K562 (cell line): ENCODE measurements around the gene TACSTD2. TPM values are rescaled to one million over a fixed set of nuclear protein-coding genes. Genes with fewer than 3 reads are reported as not detected.

ENCODE experiments used
- ADNP ChIP-seq: fragments of 200-800 bp; sonication (Bioruptor generic); IDR thresholded peaks from 2 replicates; pipeline ENCODE4 v1.6.1; 2016; ENCODE audit warnings: missing genetic modification characterization, missing compliant biosample characterization
- BRD4 ChIP-seq: fragments of 200-600 bp; sonication (generic); IDR thresholded peaks from 2 replicates; pipeline ENCODE4 v1.6.1; 2017; ENCODE audit warnings: inconsistent platforms
- DIDO1 ChIP-seq: fragments of 450-650 bp; IDR thresholded peaks from 2 replicates; pipeline ENCODE4 v1.6.1; 2016; ENCODE audit warnings: low read depth, missing biosample characterization, missing genetic modification characterization
- DMBX1 ChIP-seq: fragments of 250-450 bp; sonication (Bioruptor Pico); IDR thresholded peaks from 2 replicates; pipeline ENCODE4 v1.8.0; 2022; ENCODE audit warnings: inconsistent platforms, mild to moderate bottlenecking, moderate library complexity, borderline replicate concordance
- ELK1 ChIP-seq: sonication (generic); formaldehyde crosslinking; IDR thresholded peaks from 2 replicates; pipeline ENCODE4 v1.8.1; 2022; ENCODE audit warnings: missing genetic modification reagents
- EP400 ChIP-seq: fragments of 450-650 bp; IDR thresholded peaks from 2 replicates; pipeline ENCODE4 v1.6.1; 2017; ENCODE audit warnings: antibody characterized with exemption, mild to moderate bottlenecking, moderate library complexity
- ETS1 ChIP-seq: conservative IDR thresholded peaks from 2 replicates; pipeline ENCODE4 v1.6.1; 2011; ENCODE audit warnings: low read depth, mild to moderate bottlenecking, low read length; ENCODE audit not compliant: control insufficient read depth
- HNRNPH1 ChIP-seq: fragments of 200-400 bp; formaldehyde crosslinking; optimal IDR thresholded peaks from 2 replicates; pipeline ENCODE3; 2017; ENCODE audit warnings: low read depth, mild to moderate bottlenecking, low read length, moderate library complexity
- IRF1 ChIP-seq: sonication (generic); formaldehyde crosslinking; IDR thresholded peaks from 2 replicates; pipeline ENCODE4 v1.8.0; 2022; ENCODE audit warnings: missing genetic modification reagents, mild to moderate bottlenecking, borderline replicate concordance
- JUN ChIP-seq, 2 experiments: sonication (generic) in 1 of 2; formaldehyde crosslinking in 1 of 2; IDR thresholded peaks; 2 replicates each; pipeline versions ENCODE4 v1.6.1 to v1.8.0; 2012 to 2022; ENCODE audit warnings: borderline replicate concordance in 2 of 2, mild to moderate bottlenecking in 2 of 2, improper control_type of control experiment in 1 of 2, low read depth in 1 of 2, low read length in 1 of 2, missing genetic modification reagents in 1 of 2
- KDM5B ChIP-seq: fragments of 200-600 bp; sonication (generic); IDR thresholded peaks from 2 replicates; pipeline ENCODE4 v1.6.1; 2012; ENCODE audit warnings: low read depth, mild to moderate bottlenecking, moderate library complexity, low read length, control low read depth, inconsistent platforms; ENCODE audit not compliant: insufficient replicate concordance
- POLR2A ChIP-seq: fragments of 450-650 bp; conservative IDR thresholded peaks from 2 replicates; pipeline ENCODE4 v1.6.1; 2016
- SNIP1 ChIP-seq: fragments of 450-650 bp; IDR thresholded peaks from 2 replicates; pipeline ENCODE4 v1.7.1; 2017; ENCODE audit warnings: low read depth, mild to moderate bottlenecking
- SP2 ChIP-seq: IDR thresholded peaks from 2 replicates; pipeline ENCODE4 v1.6.1; 2011; ENCODE audit warnings: mild to moderate bottlenecking, low read depth, low read length, moderate library complexity; ENCODE audit not compliant: poor library complexity, severe bottlenecking; ENCODE audit errors: extremely low read depth
- SRF ChIP-seq, 2 experiments: fragments of 250-450, 450-650 bp in 1 of 2; sonication (Bioruptor Pico) in 1 of 2; sonication (generic) in 1 of 2; formaldehyde crosslinking; IDR thresholded peaks; 2 replicates each; pipeline versions ENCODE4 v1.5.0 to v1.5.1; 2020 to 2022; ENCODE audit warnings: mild to moderate bottlenecking in 1 of 2, missing genetic modification reagents in 1 of 2
- TRIM28 ChIP-seq: fragments of 450-650 bp; IDR thresholded peaks from 2 replicates; pipeline ENCODE4 v1.6.1; 2017
- ZKSCAN3 ChIP-seq: fragments of 250-450 bp; sonication (Bioruptor Pico); IDR thresholded peaks from 2 replicates; pipeline ENCODE4 v1.4.0; 2020
- ZNF24 ChIP-seq: fragments of 450-650 bp; IDR thresholded peaks from 2 replicates; pipeline ENCODE4 v1.6.1; 2016
- ZNF282 ChIP-seq: sonication (generic); formaldehyde crosslinking; IDR thresholded peaks from 2 replicates; pipeline ENCODE4 v1.8.1; 2023; ENCODE audit warnings: missing genetic modification reagents
- ZNF511 ChIP-seq: sonication (generic); formaldehyde crosslinking; IDR thresholded peaks from 2 replicates; pipeline ENCODE4 v1.8.0; 2022; ENCODE audit warnings: mild to moderate bottlenecking, missing genetic modification reagents
- ZNF512 ChIP-seq: IDR thresholded peaks from 2 replicates; pipeline ENCODE4 v1.6.1; 2016; ENCODE audit warnings: missing genetic modification characterization, missing compliant biosample characterization
- ZNF551 ChIP-seq: fragments of 250-450 bp; sonication (Bioruptor Pico); IDR thresholded peaks from 2 replicates; pipeline ENCODE4 v1.5.0; 2021; ENCODE audit warnings: mild to moderate bottlenecking, moderate library complexity
- ZNF57 ChIP-seq: fragments of 450-650 bp; formaldehyde crosslinking; IDR thresholded peaks from 2 replicates; pipeline ENCODE4 v1.4.0; 2020; ENCODE audit warnings: mild to moderate bottlenecking, moderate library complexity
- polyA plus RNA-seq, 8 experiments: library from polyadenylated mRNA; depleted of rRNA in 4 of 8; stranded (reverse) in 5 of 8; unstranded in 3 of 8; fragments of >200 nt; fragmentation: Nextera tagmentation in 2 of 8; fragmentation: Illumina TruSeq in 1 of 8; extraction: Ambion mirVana in 2 of 8; extraction: Trizol in 1 of 8; gene quantifications; 2 replicates each; pipeline versions ENCODE4 v1.2.1 to v1.2.3, GENCODE V29; 2011 to 2014; ENCODE audit warnings: inconsistent platforms in 1 of 8, missing spikeins in 1 of 8
- total RNA-seq, 7 experiments: library from RNA; depleted of rRNA in 6 of 7; stranded (reverse); fragments of >200 nt in 6 of 7; fragmentation: Illumina TruSeq in 2 of 7; extraction: Trizol in 2 of 7; gene quantifications; 2 replicates each; pipeline versions ENCODE4 v1.2.1 to v1.2.3, GENCODE V29; 2011 to 2021; ENCODE audit warnings: low replicate concordance in 1 of 7

TACSTD2 gene
- total and polyA plus RNA-seq, 9 of the 15 experiments (the other 6 are each of a cell fraction or from before 2014, with no cell fraction given): 0.04 to 0.31 TPM; not detected in 7

GRCh38 chr1:58546520-58547308 is 30.3 kb downstream of the TACSTD2 start, which contains the start of gene OMA1 (continued):
- TF ChIP-seq SP2 (peak; percentile 21), POLR2A (peak; percentile 89), SRF (CRISPR knock-in tag; IDR thresholded peaks at IDR 0.05) (peak in 1 of 2 experiments; percentile 72; a peak in 1 of 4 replicates), HNRNPH1 (no peak), ZNF24 (no peak), ZNF57 (CRISPR knock-in tag) (no peak), SNIP1 (no peak), EP400 (peak; percentile 22; the same call in 1 of the 2 replicates), ZKSCAN3 (CRISPR knock-in tag) (no peak), IRF1 (no peak), ZNF282 (CRISPR knock-in tag) (no peak), ADNP (no peak), ETS1 (0 out of 2 replicates have a peak, but pooled peaks have one; percentile 5), JUN (IDR thresholded peaks at IDR 0.05; ENCODE audit: borderline replicate concordance, low read depth, low read length) (no peak), JUN (CRISPR knock-in tag; IDR thresholded peaks at IDR 0.05; ENCODE audit: borderline replicate concordance) (0 out of 2 replicates have a peak, but pooled peaks have one; percentile 18), DIDO1 (tag) (no peak), ZNF512 (no peak), ELK1 (CRISPR knock-in tag) (no peak), TRIM28 (0 out of 2 replicates have a peak, but pooled peaks have one; percentile 31), ZNF551 (CRISPR knock-in tag) (no peak), ZNF511 (CRISPR knock-in tag) (0 out of 2 replicates have a peak, but pooled peaks have one; percentile 0), KDM5B (peak; percentile 77), DMBX1 (CRISPR knock-in tag) (no peak), BRD4 (no peak)
